GM04503 (cell line): Measurements from ENCODE around the gene NBEAL2.

Source experiments
- DNase-seq: peaks from one replicate; pipeline ENCODE4 v3.0.0-alpha.2; 2012; ENCODE audit warnings: low read depth

Gene NBEAL2

GRCh38 chr3:47000198-47000815, 20.8 kb downstream of the NBEAL2 start:
- no peak for DNase-seq

- DNase-seq: no peak
Observed at GRCh38 chr3:47000922-47001730, 21.7 kb downstream of the NBEAL2 start.

GRCh38 chr3:47001731-47002170, 22.3 kb downstream of the NBEAL2 start:
- no peak for DNase-seq

GRCh38 chr3:47002171-47003055, 22.9 kb downstream of the NBEAL2 start:
- DNase-seq: no peak

- no peak for DNase-seq
Observed at GRCh38 chr3:47003056-47003410, 23.6 kb downstream of the NBEAL2 start.

GRCh38 chr3:47003461-47004368, 24.2 kb downstream of the NBEAL2 start:
- DNase-seq: no peak

GRCh38 chr3:47004369-47005211, 25.1 kb downstream of the NBEAL2 start:
- DNase-seq: no peak

- DNase-seq: no peak
Observed at GRCh38 chr3:47005212-47006144, 26.0 kb downstream of the NBEAL2 start.

GRCh38 chr3:47006145-47006651, 26.7 kb downstream of the NBEAL2 start:
- no peak for DNase-seq

- DNase-seq: no peak
Observed at GRCh38 chr3:47007001-47007400, 27.5 kb downstream of the NBEAL2 start.

- no peak for DNase-seq
Observed at GRCh38 chr3:47007482-47008233, 28.2 kb downstream of the NBEAL2 start.

- DNase-seq: no peak
Observed at GRCh38 chr3:47008234-47008796, 28.8 kb downstream of the NBEAL2 start.

GRCh38 chr3:47008851-47009224, 29.4 kb downstream of the NBEAL2 start:
- no peak for DNase-seq

- peak; percentile 60 for DNase-seq
Observed at GRCh38 chr3:47009225-47010110, 30.0 kb downstream of the NBEAL2 start.

- no peak for DNase-seq
Observed at GRCh38 chr3:47010111-47010712, 30.7 kb downstream of the NBEAL2 start.

GRCh38 chr3:47010910-47011309, 31.4 kb downstream of the NBEAL2 start:
- DNase-seq: no peak

GRCh38 chr3:47011371-47011770, 31.9 kb downstream of the NBEAL2 start:
- DNase-seq: no peak
